Colonic mucosa (tissue), 4 donors: ENCODE data around the gene PARD6G. TPM values are rescaled to one million over a fixed set of nuclear protein-coding genes. Genes with fewer than 3 reads are reported as not detected.

Experiments used
- DNase-seq: peaks from one replicate; pipeline ENCODE4 v3.0.0-alpha.2; 2020
- H3K27ac ChIP-seq: fragments of 200-600 bp; one replicate; pipeline ENCODE4 v1.8.0; 2021
- H3K27me3 ChIP-seq: fragments of 200-600 bp; one replicate; pipeline ENCODE4 v1.8.0; 2021
- H3K36me3 ChIP-seq: fragments of 200-600 bp; one replicate; pipeline ENCODE4 v1.8.0; 2021
- H3K4me1 ChIP-seq: fragments of 200-600 bp; one replicate; pipeline ENCODE4 v1.8.0; 2021; ENCODE audit warnings: mild to moderate bottlenecking
- H3K4me3 ChIP-seq: fragments of 200-600 bp; one replicate; pipeline ENCODE4 v1.8.0; 2021
- H3K9ac ChIP-seq, 2 donors: one replicate each; pipeline ENCODE4 v1.7.0; 2013; ENCODE audit warnings: control low read depth in 2 of 2, low read depth in 2 of 2, low read length in 2 of 2
- H3K9me3 ChIP-seq: fragments of 200-600 bp; one replicate; pipeline ENCODE4 v1.8.0; 2021
- intact Hi-C: fragments of 100-400 bp; cut with DNase I; formaldehyde crosslinking; loops from one replicate; pipeline ENCODE4 v1.14.1; 2022
- total RNA-seq, 2 donors: library from RNA; stranded (reverse); fragmentation: NEBNext Ultra II Directional in 1 of 2; extraction: Animal tissue kit (Norgen Biotek cat#: 25700) in 1 of 2; gene quantifications; one replicate each; pipeline ENCODE4 v1.2.1, GENCODE V29; 2021
- TF ChIP-seq, protein P1 (sequence below): fragments of 200-600 bp; IDR thresholded peaks from one replicate; pipeline ENCODE4 v1.8.0; 2022; ENCODE audit warnings: antibody characterized with exemption, mild to moderate bottlenecking
- donor health status: healthy.
- donor health status: DM: no; HTN: no; CAD: no.
- donor health status: DM: no; HTN: no; CAD: no.

The PARD6G gene
- total RNA-seq, 2 donors from 2014 or later, result 1.0 to 1.2 TPM

- Histone ChIP-seq H3K4me3 (no peak overlapping the region), H3K4me1 (no peaks in the 10 kb centered on the region), H3K36me3 (no peaks in the 10 kb centered on the region), H3K9ac (no peak overlapping the region), H3K27ac (no peak overlapping the region), H3K27me3 (no peaks in the 10 kb centered on the region), H3K9me3 (no peaks in the 10 kb centered on the region)
- no peak for DNase-seq
- intact Hi-C loops, result no loop called here
- TF ChIP-seq, protein P1, sequence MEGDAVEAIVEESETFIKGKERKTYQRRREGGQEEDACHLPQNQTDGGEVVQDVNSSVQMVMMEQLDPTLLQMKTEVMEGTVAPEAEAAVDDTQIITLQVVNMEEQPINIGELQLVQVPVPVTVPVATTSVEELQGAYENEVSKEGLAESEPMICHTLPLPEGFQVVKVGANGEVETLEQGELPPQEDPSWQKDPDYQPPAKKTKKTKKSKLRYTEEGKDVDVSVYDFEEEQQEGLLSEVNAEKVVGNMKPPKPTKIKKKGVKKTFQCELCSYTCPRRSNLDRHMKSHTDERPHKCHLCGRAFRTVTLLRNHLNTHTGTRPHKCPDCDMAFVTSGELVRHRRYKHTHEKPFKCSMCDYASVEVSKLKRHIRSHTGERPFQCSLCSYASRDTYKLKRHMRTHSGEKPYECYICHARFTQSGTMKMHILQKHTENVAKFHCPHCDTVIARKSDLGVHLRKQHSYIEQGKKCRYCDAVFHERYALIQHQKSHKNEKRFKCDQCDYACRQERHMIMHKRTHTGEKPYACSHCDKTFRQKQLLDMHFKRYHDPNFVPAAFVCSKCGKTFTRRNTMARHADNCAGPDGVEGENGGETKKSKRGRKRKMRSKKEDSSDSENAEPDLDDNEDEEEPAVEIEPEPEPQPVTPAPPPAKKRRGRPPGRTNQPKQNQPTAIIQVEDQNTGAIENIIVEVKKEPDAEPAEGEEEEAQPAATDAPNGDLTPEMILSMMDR, result no peak
These were observed 7.7 kb upstream of the PARD6G start for GRCh38 chr18:80254971-80255500.

DNA sequence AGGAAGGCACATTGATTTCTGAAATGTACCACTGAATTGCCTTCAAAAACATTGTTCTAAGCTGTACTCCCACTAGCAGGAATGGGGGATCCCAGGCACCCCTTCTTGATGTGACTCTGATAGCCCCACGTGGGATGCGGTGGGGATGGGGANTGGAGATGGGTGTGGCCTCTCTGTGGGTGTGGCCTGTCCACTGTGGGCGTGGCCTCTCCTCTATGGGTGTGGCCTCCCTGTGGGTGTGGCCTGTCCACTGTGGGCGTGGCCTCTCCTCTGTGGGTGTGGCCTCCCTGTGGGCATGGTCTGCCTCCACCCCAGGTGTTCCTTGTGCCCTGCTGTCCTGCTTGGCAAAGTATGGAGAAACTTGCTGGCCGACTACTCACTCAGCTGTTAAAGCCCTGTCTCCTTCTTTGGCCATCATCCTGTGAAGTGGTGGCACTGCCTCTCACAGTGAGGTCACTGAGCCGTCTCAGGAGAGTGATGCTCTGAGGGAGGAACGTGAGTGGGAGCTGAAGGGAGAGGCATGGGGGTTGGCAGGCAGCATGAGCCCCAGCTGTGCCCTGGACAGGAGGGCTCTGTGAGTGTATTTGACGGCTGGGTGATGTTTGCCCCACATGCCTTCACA, 6.7 kb upstream of the PARD6G start:
- Histone ChIP-seq H3K4me3 (no peak overlapping the region), H3K4me1 (no peaks in the 10 kb centered on the region), H3K36me3 (no peaks in the 10 kb centered on the region), H3K9me3 (no peaks in the 10 kb centered on the region), H3K27me3 (no peaks in the 10 kb centered on the region), H3K9ac (no peak overlapping the region), H3K27ac (no peak overlapping the region)
- intact Hi-C loops, result no loop called here
- no peak for DNase-seq
- TF ChIP-seq, protein P1, result no peak

DNA sequence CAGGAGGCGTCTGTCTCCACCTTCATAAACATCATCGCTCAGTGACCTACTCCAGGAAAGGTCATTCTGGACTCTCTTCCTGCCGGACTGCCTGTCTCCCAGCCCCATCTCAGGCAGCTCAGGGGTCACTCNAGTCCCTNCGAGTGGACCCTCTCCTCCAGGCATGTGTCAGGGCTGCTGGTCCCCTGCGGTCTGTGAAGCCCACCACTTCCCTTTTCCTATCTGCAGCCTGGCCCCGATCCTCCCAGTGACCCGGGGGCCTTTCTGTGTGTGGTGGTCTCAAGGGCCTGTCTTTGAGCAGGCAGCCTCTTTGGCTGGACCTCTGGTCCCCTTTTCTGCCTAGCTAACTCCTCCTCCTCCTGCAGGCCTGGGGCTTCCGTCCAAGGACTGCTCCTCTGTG, 5.9 kb upstream of the PARD6G start:
- Histone ChIP-seq H3K27ac (no peak overlapping the region), H3K4me1 (no peaks in the 10 kb centered on the region), H3K9me3 (no peaks in the 10 kb centered on the region), H3K9ac (no peak overlapping the region), H3K27me3 (no peaks in the 10 kb centered on the region), H3K36me3 (no peaks in the 10 kb centered on the region), H3K4me3 (no peak overlapping the region)
- DNase-seq, result no peak
- TF ChIP-seq, protein P1, result no peak
- intact Hi-C loops, result no loop called here

GRCh38 chr18:80252136-80252535, 4.8 kb upstream of the PARD6G start:
- Histone ChIP-seq H3K4me3 (no peak overlapping the region), H3K27ac (no peak overlapping the region), H3K4me1 (no peaks in the 10 kb centered on the region), H3K36me3 (no peaks in the 10 kb centered on the region), H3K9me3 (no peaks in the 10 kb centered on the region), H3K27me3 (peaks cover under 1% of the 10 kb centered on the region), H3K9ac (no peak overlapping the region)
- DNase-seq, result no peak
- intact Hi-C loops, result no loop called here
- TF ChIP-seq, protein P1, result no peak

DNA sequence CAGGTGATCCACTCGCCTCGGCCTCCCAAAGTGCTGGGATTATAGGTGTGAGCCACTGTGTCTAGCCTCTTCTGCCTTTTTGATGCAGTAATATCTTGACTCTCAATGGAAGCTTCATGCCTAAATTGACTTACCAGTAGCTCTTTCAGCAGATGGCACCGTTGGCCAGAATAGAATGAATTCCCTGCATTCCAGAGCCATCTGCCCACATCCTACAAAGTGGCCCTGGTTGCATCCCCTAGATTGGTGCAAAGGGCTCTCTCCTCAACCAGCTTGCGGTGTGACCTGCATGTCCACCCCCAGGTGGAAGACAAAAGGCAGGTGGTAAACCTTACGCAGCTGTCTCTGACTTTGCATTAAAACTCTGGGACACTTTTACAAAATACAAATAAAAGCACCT, 4.4 kb upstream of the PARD6G start:
- H3K36me3 ChIP-seq, result no peaks in the 10 kb centered on the region
- peaks cover 3% of the 10 kb centered on the region for H3K27me3 ChIP-seq
- H3K9me3 ChIP-seq, result no peaks in the 10 kb centered on the region
- DNase-seq, result no peak
- TF ChIP-seq, protein P1, result no peak
- no peak overlapping the region for H3K27ac ChIP-seq
- intact Hi-C loops, result no loop called here
- no peak overlapping the region for H3K9ac ChIP-seq
- H3K4me3 ChIP-seq, result no peak overlapping the region
- no peaks in the 10 kb centered on the region for H3K4me1 ChIP-seq
